ENCODE results near the gene PLXNB2.
"Not testable (repeated sequence)": the region's sequence is repeated elsewhere in the genome, so short reads cannot be mapped to it uniquely, and the experiment has no call there.

The PLXNB2 gene

GRCh38 chr22:50337262-50338041, 30.0 kb upstream of the PLXNB2 start:
- H3K4me3 ChIP-seq (ENCODE audit: low read depth, low read length), result peak overlapping the region; percentile 63
- no peak overlapping the region for H2AFZ ChIP-seq (ENCODE audit: insufficient read depth, low read length, poor library complexity)
- H3K14ac ChIP-seq (ENCODE audit: low read length), result no peak overlapping the region
- H3K4me1 ChIP-seq (ENCODE audit: control insufficient read depth in 1 of 2, insufficient read depth in 2 of 2, low read length in 2 of 2), result peaks cover 3% of the 10 kb centered on the region in 2 experiments
- no peaks in the 10 kb centered on the region for H3K79me1 ChIP-seq (ENCODE audit: low read length)
- H3K23ac ChIP-seq (ENCODE audit: low read length), result peak overlapping the region; percentile 87
- H3K27ac ChIP-seq (ENCODE audit: low read depth, low read length), result no peak overlapping the region
- no peaks in the 10 kb centered on the region for H3K27me3 ChIP-seq (ENCODE audit: insufficient read depth, low read length)
- DNase-seq, result no peak
- no peak overlapping the region for H3K4me2 ChIP-seq (ENCODE audit: low read length)
- peaks cover 34% of the 10 kb centered on the region for H3K9me3 ChIP-seq (ENCODE audit: insufficient read depth, low read depth, low read length)
- H3K18ac ChIP-seq (ENCODE audit: low read length), result no peak overlapping the region
- no peak overlapping the region for H4K12ac ChIP-seq (ENCODE audit: low read depth, low read length)
- H2AK5ac ChIP-seq (ENCODE audit: low read length), result no peak overlapping the region
- H4K91ac ChIP-seq (ENCODE audit: low read depth, low read length), result no peak overlapping the region
- no peaks in the 10 kb centered on the region for H3K79me2 ChIP-seq (ENCODE audit: control insufficient read depth, insufficient read depth, low read length, poor library complexity)
- no peak overlapping the region for H2BK12ac ChIP-seq (ENCODE audit: low read length)
- no peak overlapping the region for H3K4ac ChIP-seq (ENCODE audit: low read depth, low read length)
- H2BK120ac ChIP-seq (ENCODE audit: insufficient read depth, low read length, poor library complexity), result no peak overlapping the region
- H2BK5ac ChIP-seq (ENCODE audit: low read depth, low read length, poor library complexity), result no peak overlapping the region
- no peak overlapping the region for H4K8ac ChIP-seq (ENCODE audit: low read depth, low read length)
- 100% methylated on average over 9 of the region's 13 CpGs for WGBS (ENCODE audit: extremely low coverage, insufficient coverage, insufficient read length)
- no peak overlapping the region for H3K9ac ChIP-seq (ENCODE audit: low read length)
- H3K36me3 ChIP-seq (ENCODE audit: control insufficient read depth in 1 of 2, insufficient read depth in 2 of 2, low read length in 2 of 2), result no peaks in the 10 kb centered on the region

GRCh38 chr22:50334433-50334832, 27.0 kb upstream of the PLXNB2 start:
- H3K18ac ChIP-seq (ENCODE audit: low read length); H3K79me1 ChIP-seq (ENCODE audit: low read length); H3K4me1 ChIP-seq (ENCODE audit: control insufficient read depth in 1 of 2, insufficient read depth in 2 of 2, low read length in 2 of 2); H3K79me2 ChIP-seq (ENCODE audit: control insufficient read depth, insufficient read depth, low read length, poor library complexity); H2BK120ac ChIP-seq (ENCODE audit: insufficient read depth, low read length, poor library complexity); H4K12ac ChIP-seq (ENCODE audit: low read depth, low read length); H3K4me3 ChIP-seq (ENCODE audit: low read depth, low read length); H3K27me3 ChIP-seq (ENCODE audit: insufficient read depth, low read length); H3K4ac ChIP-seq (ENCODE audit: low read depth, low read length); H3K4me2 ChIP-seq (ENCODE audit: low read length); H3K14ac ChIP-seq (ENCODE audit: low read length); H3K27ac ChIP-seq (ENCODE audit: low read depth, low read length); H3K23ac ChIP-seq (ENCODE audit: low read length); H2BK12ac ChIP-seq (ENCODE audit: low read length); H4K8ac ChIP-seq (ENCODE audit: low read depth, low read length); DNase-seq; H2AFZ ChIP-seq (ENCODE audit: insufficient read depth, low read length, poor library complexity); H2AK5ac ChIP-seq (ENCODE audit: low read length); H4K91ac ChIP-seq (ENCODE audit: low read depth, low read length); H2BK5ac ChIP-seq (ENCODE audit: low read depth, low read length, poor library complexity); H3K9ac ChIP-seq (ENCODE audit: low read length); H3K36me3 ChIP-seq (ENCODE audit: control insufficient read depth in 1 of 2, insufficient read depth in 2 of 2, low read length in 2 of 2): not testable (repeated sequence)
- H3K9me3 ChIP-seq (ENCODE audit: insufficient read depth, low read depth, low read length), result peaks cover 24% of the 10 kb centered on the region
- WGBS (ENCODE audit: extremely low coverage, insufficient coverage, insufficient read length), result no CpG with 5 or more reads among the region's 5 CpGs

DNA sequence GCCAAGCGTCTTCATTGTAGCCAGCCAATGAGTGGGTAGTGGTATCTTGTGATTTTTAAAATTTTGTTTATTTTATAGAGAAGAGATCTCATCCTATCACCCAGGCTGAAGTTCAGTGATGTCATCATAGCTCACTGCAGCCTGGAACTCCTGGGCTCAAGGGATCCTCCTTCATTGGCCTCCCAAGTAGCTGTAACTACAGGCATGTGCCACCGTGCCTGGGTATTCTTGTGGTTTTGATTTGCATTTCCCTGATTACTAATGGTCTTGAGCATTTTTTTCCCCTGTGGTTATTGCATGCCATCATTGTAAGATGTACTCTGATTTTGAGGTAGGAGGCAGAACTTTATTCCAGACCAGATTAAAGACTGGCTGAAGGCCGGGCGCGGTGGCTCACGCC, 21.8 kb upstream of the PLXNB2 start:
- H3K23ac ChIP-seq (ENCODE audit: low read length), result no peak overlapping the region
- no peak overlapping the region for H3K4me3 ChIP-seq (ENCODE audit: low read depth, low read length)
- H4K8ac ChIP-seq (ENCODE audit: low read depth, low read length), result no peak overlapping the region
- DNase-seq, result no peak
- H4K91ac ChIP-seq (ENCODE audit: low read depth, low read length), result no peak overlapping the region
- H2BK120ac ChIP-seq (ENCODE audit: insufficient read depth, low read length, poor library complexity), result no peak overlapping the region
- H2BK5ac ChIP-seq (ENCODE audit: low read depth, low read length, poor library complexity), result no peak overlapping the region
- H2AFZ ChIP-seq (ENCODE audit: insufficient read depth, low read length, poor library complexity), result no peak overlapping the region
- H3K4me1 ChIP-seq (ENCODE audit: control insufficient read depth in 1 of 2, insufficient read depth in 2 of 2, low read length in 2 of 2), result peaks cover 5 to 9% of the 10 kb centered on the region in 2 experiments
- H3K27me3 ChIP-seq (ENCODE audit: insufficient read depth, low read length), result no peaks in the 10 kb centered on the region
- H2AK5ac ChIP-seq (ENCODE audit: low read length), result no peak overlapping the region
- no peak overlapping the region for H3K4me2 ChIP-seq (ENCODE audit: low read length)
- peaks cover 10% of the 10 kb centered on the region for H3K79me2 ChIP-seq (ENCODE audit: control insufficient read depth, insufficient read depth, low read length, poor library complexity)
- H3K36me3 ChIP-seq (ENCODE audit: control insufficient read depth in 1 of 2, insufficient read depth in 2 of 2, low read length in 2 of 2), result no peaks in the 10 kb centered on the region
- H3K4ac ChIP-seq (ENCODE audit: low read depth, low read length), result no peak overlapping the region
- H3K79me1 ChIP-seq (ENCODE audit: low read length), result peaks cover 11% of the 10 kb centered on the region
- no peak overlapping the region for H3K9ac ChIP-seq (ENCODE audit: low read length)
- no peak overlapping the region for H3K14ac ChIP-seq (ENCODE audit: low read length)
- WGBS (ENCODE audit: extremely low coverage, insufficient coverage, insufficient read length), result no CpG with 5 or more reads among the region's 6 CpGs
- no peaks in the 10 kb centered on the region for H3K9me3 ChIP-seq (ENCODE audit: insufficient read depth, low read depth, low read length)
- H4K12ac ChIP-seq (ENCODE audit: low read depth, low read length), result no peak overlapping the region
- H3K18ac ChIP-seq (ENCODE audit: low read length), result no peak overlapping the region
- H2BK12ac ChIP-seq (ENCODE audit: low read length), result no peak overlapping the region
- no peak overlapping the region for H3K27ac ChIP-seq (ENCODE audit: low read depth, low read length)

DNA sequence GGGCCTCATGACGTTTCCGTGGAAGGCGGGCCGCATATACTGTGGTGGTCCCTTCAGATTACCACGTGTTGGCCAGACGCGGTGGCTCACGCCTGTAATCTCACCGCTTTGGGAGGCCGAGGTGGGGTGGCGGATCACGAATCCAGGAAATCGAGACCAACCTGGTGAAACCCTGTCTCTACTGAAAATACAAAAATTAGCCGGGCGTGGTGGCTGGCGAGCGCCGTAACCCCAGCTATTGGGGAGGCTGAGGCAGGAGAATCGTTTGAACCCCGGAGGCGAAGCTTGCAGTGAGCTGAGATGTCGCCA, 20.2 kb upstream of the PLXNB2 start:
- Histone ChIP-seq H3K14ac (ENCODE audit: low read length) (peak overlapping the region; percentile 98), H3K36me3 (ENCODE audit: control insufficient read depth in 1 of 2, insufficient read depth in 2 of 2, low read length in 2 of 2) (no peaks in the 10 kb centered on the region), H3K9me3 (ENCODE audit: insufficient read depth, low read depth, low read length) (no peaks in the 10 kb centered on the region), H3K23ac (ENCODE audit: low read length) (no peak overlapping the region), H2AFZ (ENCODE audit: insufficient read depth, low read length, poor library complexity) (peak overlapping the region; percentile 97), H2BK12ac (ENCODE audit: low read length) (no peak overlapping the region), H2BK5ac (ENCODE audit: low read depth, low read length, poor library complexity) (peak overlapping the region; percentile 82), H3K4me1 (ENCODE audit: control insufficient read depth in 1 of 2, insufficient read depth in 2 of 2, low read length in 2 of 2) (peaks cover 5 to 9% of the 10 kb centered on the region in 2 experiments), H3K79me1 (ENCODE audit: low read length) (peaks cover 11% of the 10 kb centered on the region), H3K9ac (ENCODE audit: low read length) (no peak overlapping the region), H3K4me3 (ENCODE audit: low read depth, low read length) (peak overlapping the region; percentile 77), H4K12ac (ENCODE audit: low read depth, low read length) (peak overlapping the region; percentile 92), H3K79me2 (ENCODE audit: control insufficient read depth, insufficient read depth, low read length, poor library complexity) (peaks cover 10% of the 10 kb centered on the region), H3K18ac (ENCODE audit: low read length) (peak overlapping the region; percentile 97), H3K4ac (ENCODE audit: low read depth, low read length) (peak overlapping the region; percentile 93), H3K27me3 (ENCODE audit: insufficient read depth, low read length) (no peaks in the 10 kb centered on the region), H4K91ac (ENCODE audit: low read depth, low read length) (peak overlapping the region; percentile 76), H2BK120ac (ENCODE audit: insufficient read depth, low read length, poor library complexity) (no peak overlapping the region), H3K27ac (ENCODE audit: low read depth, low read length) (no peak overlapping the region), H3K4me2 (ENCODE audit: low read length) (peak overlapping the region; percentile 78), H2AK5ac (ENCODE audit: low read length) (peak overlapping the region; percentile 46), H4K8ac (ENCODE audit: low read depth, low read length) (peak overlapping the region; percentile 100)
- WGBS (ENCODE audit: extremely low coverage, insufficient coverage, insufficient read length), result no CpG with 5 or more reads among the region's 22 CpGs
- no peak for DNase-seq

All from trophoblast cell (in vitro differentiated cells and primary cell).